D721Med (cell line): ENCODE data around the gene HES4.
"Not testable (repeated sequence)": the region's sequence is repeated elsewhere in the genome, so short reads cannot be mapped to it uniquely, and the experiment has no call there.

Experiments
- DNase-seq: peaks from one replicate; pipeline ENCODE4 v3.0.0; 2011; ENCODE audit warnings: low spot score; ENCODE audit not compliant: insufficient read length
- FAIRE-seq: peaks from 2 replicates; lab custom pipeline; 2011; peaks lifted over from hg19 to GRCh38; lab: Jason Lieb, UNC
- TF ChIP-seq, protein P1 (sequence below): IDR thresholded peaks from 2 replicates; pipeline ENCODE4 v1.5.1; 2012; ENCODE audit warnings: mild to moderate bottlenecking, control low read depth; ENCODE audit not compliant: insufficient read depth; ENCODE audit errors: missing control alignments

Gene HES4

DNA sequence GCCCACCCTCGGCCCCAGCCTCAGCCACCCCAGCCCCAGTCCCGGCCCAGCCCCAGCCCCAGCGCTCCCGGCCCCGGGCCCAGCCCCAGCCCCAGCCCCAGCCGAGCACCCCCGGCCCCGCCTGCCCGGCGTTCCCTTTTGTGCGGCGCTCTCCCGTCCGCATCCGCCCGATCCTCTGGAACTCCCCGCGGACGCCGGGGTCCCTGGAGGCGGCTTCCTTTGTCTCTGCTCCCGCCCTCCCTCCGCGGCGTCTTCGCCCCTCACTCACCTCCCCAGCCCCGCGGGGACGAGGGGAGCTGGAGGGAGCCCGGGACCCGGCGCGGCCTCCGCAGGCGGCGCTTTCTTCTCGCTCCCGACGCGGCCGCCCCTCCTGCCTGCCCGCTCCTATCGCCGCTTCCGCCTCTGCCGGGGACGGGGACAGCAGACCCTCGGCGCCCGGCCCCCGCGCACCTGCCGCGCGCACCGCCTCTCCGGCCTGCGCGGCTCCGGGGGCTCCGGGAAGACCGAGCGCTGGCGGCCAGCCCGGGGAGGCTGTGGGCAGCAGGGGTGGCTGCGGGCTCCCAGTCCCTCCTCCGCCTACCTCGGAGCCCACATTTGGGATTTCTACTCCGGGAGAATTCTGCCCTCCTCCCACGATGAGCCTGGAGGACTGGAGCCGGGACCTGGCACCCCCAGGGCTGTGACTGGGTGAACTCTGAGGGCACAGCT, 34.0 kb upstream of the HES4 start:
- FAIRE-seq: no peak
- TF ChIP-seq, protein P1, sequence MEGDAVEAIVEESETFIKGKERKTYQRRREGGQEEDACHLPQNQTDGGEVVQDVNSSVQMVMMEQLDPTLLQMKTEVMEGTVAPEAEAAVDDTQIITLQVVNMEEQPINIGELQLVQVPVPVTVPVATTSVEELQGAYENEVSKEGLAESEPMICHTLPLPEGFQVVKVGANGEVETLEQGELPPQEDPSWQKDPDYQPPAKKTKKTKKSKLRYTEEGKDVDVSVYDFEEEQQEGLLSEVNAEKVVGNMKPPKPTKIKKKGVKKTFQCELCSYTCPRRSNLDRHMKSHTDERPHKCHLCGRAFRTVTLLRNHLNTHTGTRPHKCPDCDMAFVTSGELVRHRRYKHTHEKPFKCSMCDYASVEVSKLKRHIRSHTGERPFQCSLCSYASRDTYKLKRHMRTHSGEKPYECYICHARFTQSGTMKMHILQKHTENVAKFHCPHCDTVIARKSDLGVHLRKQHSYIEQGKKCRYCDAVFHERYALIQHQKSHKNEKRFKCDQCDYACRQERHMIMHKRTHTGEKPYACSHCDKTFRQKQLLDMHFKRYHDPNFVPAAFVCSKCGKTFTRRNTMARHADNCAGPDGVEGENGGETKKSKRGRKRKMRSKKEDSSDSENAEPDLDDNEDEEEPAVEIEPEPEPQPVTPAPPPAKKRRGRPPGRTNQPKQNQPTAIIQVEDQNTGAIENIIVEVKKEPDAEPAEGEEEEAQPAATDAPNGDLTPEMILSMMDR: no peak
- no peak for DNase-seq

DNA sequence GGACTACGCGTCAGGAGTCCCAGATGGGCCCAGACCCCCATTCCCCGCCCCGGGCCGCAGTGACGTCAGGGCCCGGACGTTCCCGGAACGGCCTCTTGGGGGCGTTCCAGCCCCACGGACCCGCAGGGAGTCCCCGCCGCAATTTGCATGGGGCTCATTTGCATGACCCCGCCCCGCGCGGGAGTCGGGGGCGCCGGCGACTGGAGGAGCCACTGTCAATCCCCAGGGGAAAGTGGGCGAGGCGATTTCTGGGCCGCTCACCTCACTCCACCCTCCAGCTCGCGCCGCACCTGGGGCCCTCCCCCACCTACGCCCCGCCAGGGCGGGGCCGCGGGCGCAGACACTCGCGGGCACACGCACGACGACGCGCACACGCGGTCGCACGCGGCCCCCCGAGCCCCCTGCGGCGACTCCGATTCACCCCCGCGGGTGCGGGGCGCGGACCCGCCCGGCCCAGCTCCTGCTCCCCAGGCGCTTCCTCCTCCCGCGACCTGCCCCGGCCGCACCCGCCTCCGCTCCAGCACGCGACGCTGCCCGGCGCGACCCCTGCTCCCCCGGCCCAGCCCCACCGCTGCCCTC, 33.2 kb upstream of the HES4 start:
- FAIRE-seq (no peak), DNase-seq (peak; percentile 51)
- TF ChIP-seq, protein P1: peak; percentile 71

GRCh38 chr1:1032424-1032823, 32.5 kb upstream of the HES4 start:
- FAIRE-seq (no peak), DNase-seq (no peak)
- TF ChIP-seq, protein P1: peak; percentile 26

GRCh38 chr1:1031659-1032235, 31.9 kb upstream of the HES4 start:
- FAIRE-seq: no peak
- TF ChIP-seq, protein P1: no peak

GRCh38 chr1:1030867-1031658, 31.2 kb upstream of the HES4 start:
- not testable (repeated sequence) for DNase-seq, FAIRE-seq

More at GRCh38 chr1:1031659-1032235, 31.9 kb upstream of the HES4 start:
- no peak for DNase-seq

DNA sequence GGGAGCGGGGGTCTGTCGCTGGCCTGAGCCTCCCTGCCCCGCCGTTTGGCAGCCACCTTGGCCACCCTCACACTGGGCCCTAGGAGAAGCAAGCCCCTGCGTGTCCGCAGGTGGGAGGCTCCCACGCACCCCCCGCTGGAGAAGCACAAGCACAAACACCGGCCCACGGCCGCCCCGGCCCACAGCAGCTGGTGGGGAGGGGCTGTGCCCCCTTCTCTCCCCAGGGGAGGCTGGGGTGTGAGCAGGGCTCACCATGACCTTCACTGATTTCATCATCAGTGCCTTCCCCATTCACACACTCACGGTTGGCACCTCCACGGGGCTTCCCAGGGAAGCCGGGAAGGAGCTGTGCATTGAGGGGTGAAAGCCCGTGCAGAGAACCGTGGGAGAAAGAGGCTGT, 27.9 kb upstream of the HES4 start:
- TF ChIP-seq, protein P1: no peak
- FAIRE-seq (no peak), DNase-seq (no peak)
